HAP-1 (cell line): ENCODE measurements around the gene SMPDL3B.

Experiments
- DNase-seq, 2 experiments: peaks; one replicate each; pipeline ENCODE4 v3.0.0-alpha.2; 2016 to 2020; ENCODE audit warnings: low spot score in 2 of 2
- H3K27me3 ChIP-seq: fragments of 250-450 bp; sonication (Bioruptor Pico); 2 replicates; pipeline ENCODE4 v1.5.1; 2020; ENCODE audit warnings: low read depth, mild to moderate bottlenecking, moderate library complexity
- H3K36me3 ChIP-seq: fragments of 250-450 bp; sonication (Bioruptor Pico); replicated peaks from 2 replicates; pipeline ENCODE4 v1.5.1; 2020; ENCODE audit warnings: mild to moderate bottlenecking
- H3K4me1 ChIP-seq: fragments of 250-450 bp; sonication (Bioruptor Pico); 2 replicates; pipeline ENCODE4 v1.5.1; 2020; ENCODE audit warnings: mild to moderate bottlenecking
- H3K4me3 ChIP-seq: fragments of 250-450 bp; sonication (Bioruptor Pico); 2 replicates; pipeline ENCODE4 v1.5.1; 2020; ENCODE audit warnings: mild to moderate bottlenecking, moderate library complexity
- H3K9me3 ChIP-seq: fragments of 250-450 bp; sonication (Bioruptor Pico); 2 replicates; pipeline ENCODE4 v1.5.1; 2020; ENCODE audit warnings: mild to moderate bottlenecking, moderate library complexity
- in situ Hi-C: fragments of 300-500 bp; cut with MboI; formaldehyde crosslinking; loops from 3 replicates; pipeline ENCODE4 v1.14.3; 2020; ENCODE audit warnings: low sequenced_read_pairs, inconsistent platforms, mixed read lengths

Gene SMPDL3B

GRCh38 chr1:27968692-27969091 is 33.9 kb downstream of the SMPDL3B start:
- Histone ChIP-seq H3K4me3 (no peak overlapping the region), H3K27me3 (no peaks in the 10 kb centered on the region), H3K4me1 (no peaks in the 10 kb centered on the region; the same call in 1 of the 2 replicates), H3K36me3 (peaks cover 11% of the 10 kb centered on the region), H3K9me3 (no peaks in the 10 kb centered on the region)
- in situ Hi-C loops = no loop called here
- no peak for DNase-seq

- Histone ChIP-seq H3K4me1 (no peaks in the 10 kb centered on the region; the same call in 1 of the 2 replicates), H3K27me3 (no peaks in the 10 kb centered on the region), H3K9me3 (no peaks in the 10 kb centered on the region), H3K4me3 (no peak overlapping the region), H3K36me3 (peaks cover 17% of the 10 kb centered on the region)
- no peak for DNase-seq
- in situ Hi-C loops = no loop called here
These were observed 35.6 kb downstream of the SMPDL3B start for GRCh38 chr1:27970401-27970800.

- peaks cover 23% of the 10 kb centered on the region for H3K36me3 ChIP-seq
- peak; percentile 21 to 28 for DNase-seq
- in situ Hi-C loops = no loop called here
These were observed 36.9 kb downstream of the SMPDL3B start for GRCh38 chr1:27971674-27972073.

GRCh38 chr1:27972141-27972540 is 37.3 kb downstream of the SMPDL3B start:
- Histone ChIP-seq H3K9me3 (no peaks in the 10 kb centered on the region), H3K4me1 (no peaks in the 10 kb centered on the region; the same call in 1 of the 2 replicates), H3K36me3 (peaks cover 28% of the 10 kb centered on the region), H3K4me3 (no peak overlapping the region), H3K27me3 (no peaks in the 10 kb centered on the region)
- no peak for DNase-seq
- in situ Hi-C loops = no loop called here

More at GRCh38 chr1:27971674-27972073, 36.9 kb downstream of the SMPDL3B start:
- Histone ChIP-seq H3K27me3 (no peaks in the 10 kb centered on the region), H3K4me1 (no peaks in the 10 kb centered on the region; the same call in 1 of the 2 replicates), H3K4me3 (no peak overlapping the region), H3K9me3 (no peaks in the 10 kb centered on the region)

GRCh38 chr1:27973771-27974416 is 39.1 kb downstream of the SMPDL3B start:
- Histone ChIP-seq H3K27me3 (no peaks in the 10 kb centered on the region), H3K4me3 (no peak overlapping the region), H3K36me3 (peaks cover 31% of the 10 kb centered on the region), H3K4me1 (no peaks in the 10 kb centered on the region; the same call in 1 of the 2 replicates), H3K9me3 (no peaks in the 10 kb centered on the region)
- in situ Hi-C loops = no loop called here
- DNase-seq = no peak

GRCh38 chr1:27974417-27974781 is 39.6 kb downstream of the SMPDL3B start:
- H3K9me3 ChIP-seq = no peaks in the 10 kb centered on the region
- no peak for DNase-seq
- H3K4me3 ChIP-seq = no peak overlapping the region
- in situ Hi-C loops = no loop called here
- no peaks in the 10 kb centered on the region; the same call in 1 of the 2 replicates for H3K4me1 ChIP-seq
- no peaks in the 10 kb centered on the region for H3K27me3 ChIP-seq
- peaks cover 31% of the 10 kb centered on the region for H3K36me3 ChIP-seq

- H3K27me3 ChIP-seq = no peaks in the 10 kb centered on the region
- no peaks in the 10 kb centered on the region for H3K4me1 ChIP-seq
- peak in 1 of 2 experiments; percentile 43 for DNase-seq
- H3K36me3 ChIP-seq = peaks cover 14% of the 10 kb centered on the region
- H3K9me3 ChIP-seq = no peaks in the 10 kb centered on the region
- in situ Hi-C loops = no loop called here
- no peak overlapping the region for H3K4me3 ChIP-seq
These were observed 44.5 kb downstream of the SMPDL3B start for GRCh38 chr1:27979151-27979858.

GRCh38 chr1:27979859-27980201 is 45.0 kb downstream of the SMPDL3B start:
- H3K36me3 ChIP-seq = peaks cover 14% of the 10 kb centered on the region
- DNase-seq = no peak
- in situ Hi-C loops = no loop called here

GRCh38 chr1:27980216-27980845 is 45.5 kb downstream of the SMPDL3B start:
- no peaks in the 10 kb centered on the region for H3K4me1 ChIP-seq
- no peak for DNase-seq
- in situ Hi-C loops = no loop called here

More at GRCh38 chr1:27979859-27980201, 45.0 kb downstream of the SMPDL3B start:
- Histone ChIP-seq H3K4me3 (no peak overlapping the region), H3K9me3 (no peaks in the 10 kb centered on the region), H3K27me3 (no peaks in the 10 kb centered on the region), H3K4me1 (no peaks in the 10 kb centered on the region)

GRCh38 chr1:27981145-27981544 is 46.3 kb downstream of the SMPDL3B start:
- H3K9me3 ChIP-seq = no peaks in the 10 kb centered on the region
- in situ Hi-C loops = no loop called here
- H3K36me3 ChIP-seq = peaks cover 10% of the 10 kb centered on the region
- DNase-seq = no peak
- no peaks in the 10 kb centered on the region for H3K27me3 ChIP-seq
- no peaks in the 10 kb centered on the region for H3K4me1 ChIP-seq
- no peak overlapping the region for H3K4me3 ChIP-seq

More at GRCh38 chr1:27980216-27980845, 45.5 kb downstream of the SMPDL3B start:
- no peaks in the 10 kb centered on the region for H3K9me3 ChIP-seq
- no peak overlapping the region for H3K4me3 ChIP-seq
- H3K27me3 ChIP-seq = no peaks in the 10 kb centered on the region
- H3K36me3 ChIP-seq = peaks cover 14% of the 10 kb centered on the region

GRCh38 chr1:27990920-27991537 is 56.2 kb downstream of the SMPDL3B start:
- Histone ChIP-seq H3K36me3 (peaks cover 49% of the 10 kb centered on the region), H3K27me3 (no peaks in the 10 kb centered on the region), H3K4me3 (no peak overlapping the region), H3K9me3 (no peaks in the 10 kb centered on the region), H3K4me1 (no peaks in the 10 kb centered on the region)
- in situ Hi-C loops = no loop called here
- DNase-seq = no peak

GRCh38 chr1:27992276-27992675 is 57.5 kb downstream of the SMPDL3B start:
- Histone ChIP-seq H3K4me3 (no peak overlapping the region), H3K4me1 (no peaks in the 10 kb centered on the region), H3K9me3 (no peaks in the 10 kb centered on the region), H3K27me3 (no peaks in the 10 kb centered on the region), H3K36me3 (peaks cover 55% of the 10 kb centered on the region)
- DNase-seq = no peak
- in situ Hi-C loops = no loop called here

GRCh38 chr1:27993241-27993640 is 58.4 kb downstream of the SMPDL3B start:
- Histone ChIP-seq H3K36me3 (peaks cover 50% of the 10 kb centered on the region), H3K27me3 (no peaks in the 10 kb centered on the region), H3K4me1 (no peaks in the 10 kb centered on the region), H3K9me3 (no peaks in the 10 kb centered on the region), H3K4me3 (no peak overlapping the region)
- in situ Hi-C loops = no loop called here
- no peak for DNase-seq

GRCh38 chr1:27994060-27994459 is 59.3 kb downstream of the SMPDL3B start:
- peaks cover 44% of the 10 kb centered on the region for H3K36me3 ChIP-seq

More at GRCh38 chr1:27994060-27994459, 59.3 kb downstream of the SMPDL3B start:
- no peaks in the 10 kb centered on the region for H3K9me3 ChIP-seq
- H3K4me3 ChIP-seq = no peak overlapping the region
- H3K4me1 ChIP-seq = no peaks in the 10 kb centered on the region
- in situ Hi-C loops = no loop called here
- H3K27me3 ChIP-seq = no peaks in the 10 kb centered on the region
- DNase-seq = no peak
